PFSK-1 (cell line): ENCODE results near the gene DCUN1D2.

ENCODE experiments used
- FOXP2 ChIP-seq: optimal IDR thresholded peaks from 2 replicates; pipeline ENCODE3; 2011; ENCODE audit warnings: borderline replicate concordance, control low read depth, inconsistent platforms; ENCODE audit not compliant: insufficient read depth; ENCODE audit errors: extremely low read length, extremely low read depth
- POLR2AphosphoS5 ChIP-seq: IDR thresholded peaks from 2 replicates; pipeline ENCODE4 v1.6.1; 2012; ENCODE audit warnings: low read depth, mild to moderate bottlenecking, control low read depth, low read length, moderate library complexity
- SIN3A ChIP-seq: IDR thresholded peaks from 2 replicates; pipeline ENCODE4 v1.6.1; 2012; ENCODE audit warnings: mild to moderate bottlenecking, low read length, moderate library complexity, borderline replicate concordance; ENCODE audit not compliant: insufficient read depth
- TAF1 ChIP-seq: IDR thresholded peaks from 2 replicates; pipeline ENCODE4 v1.6.1; 2012; ENCODE audit warnings: low read length, control low read depth, borderline replicate concordance; ENCODE audit not compliant: insufficient read depth
- TF ChIP-seq, protein P1 (sequence below), 2 experiments: IDR thresholded peaks; 2 replicates each; pipeline versions ENCODE4 v1.6.1 to v1.8.0; 2011 to 2012; ENCODE audit warnings: low read depth in 2 of 2, low read length in 2 of 2, control low read depth in 1 of 2, inconsistent platforms in 1 of 2, mild to moderate bottlenecking in 1 of 2, moderate library complexity in 1 of 2; ENCODE audit not compliant: insufficient read depth in 1 of 2

Gene DCUN1D2

DNA sequence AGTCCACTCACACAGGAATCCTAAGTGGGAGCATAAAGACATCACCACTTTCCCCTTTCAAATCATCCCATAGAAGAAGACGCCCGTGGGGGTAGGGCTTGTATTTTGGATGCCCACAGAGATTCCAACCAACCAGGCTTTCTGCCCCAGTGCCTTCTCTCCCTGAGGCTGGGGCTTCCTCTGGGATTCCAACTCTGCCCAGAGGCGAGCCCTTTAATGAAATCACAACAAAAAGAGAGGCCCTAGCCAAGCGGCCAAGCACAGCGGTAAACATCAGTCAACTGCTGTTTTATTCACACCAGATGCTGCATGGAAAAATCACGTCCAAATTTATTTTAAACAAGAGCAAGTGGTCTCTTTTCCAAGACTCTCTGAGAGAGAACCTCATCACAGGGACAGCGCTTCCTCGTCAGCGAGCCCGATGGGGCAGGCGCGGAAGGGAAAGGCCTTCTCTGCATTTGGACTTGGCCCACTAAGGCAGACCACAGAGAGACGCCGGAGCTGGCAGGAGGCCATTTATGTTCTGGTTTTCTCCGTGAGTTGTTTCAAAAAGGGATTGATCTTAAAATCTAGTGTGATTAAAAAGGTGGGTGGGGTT, 68.7 kb downstream of the DCUN1D2 start:
- TF ChIP-seq, protein P1, sequence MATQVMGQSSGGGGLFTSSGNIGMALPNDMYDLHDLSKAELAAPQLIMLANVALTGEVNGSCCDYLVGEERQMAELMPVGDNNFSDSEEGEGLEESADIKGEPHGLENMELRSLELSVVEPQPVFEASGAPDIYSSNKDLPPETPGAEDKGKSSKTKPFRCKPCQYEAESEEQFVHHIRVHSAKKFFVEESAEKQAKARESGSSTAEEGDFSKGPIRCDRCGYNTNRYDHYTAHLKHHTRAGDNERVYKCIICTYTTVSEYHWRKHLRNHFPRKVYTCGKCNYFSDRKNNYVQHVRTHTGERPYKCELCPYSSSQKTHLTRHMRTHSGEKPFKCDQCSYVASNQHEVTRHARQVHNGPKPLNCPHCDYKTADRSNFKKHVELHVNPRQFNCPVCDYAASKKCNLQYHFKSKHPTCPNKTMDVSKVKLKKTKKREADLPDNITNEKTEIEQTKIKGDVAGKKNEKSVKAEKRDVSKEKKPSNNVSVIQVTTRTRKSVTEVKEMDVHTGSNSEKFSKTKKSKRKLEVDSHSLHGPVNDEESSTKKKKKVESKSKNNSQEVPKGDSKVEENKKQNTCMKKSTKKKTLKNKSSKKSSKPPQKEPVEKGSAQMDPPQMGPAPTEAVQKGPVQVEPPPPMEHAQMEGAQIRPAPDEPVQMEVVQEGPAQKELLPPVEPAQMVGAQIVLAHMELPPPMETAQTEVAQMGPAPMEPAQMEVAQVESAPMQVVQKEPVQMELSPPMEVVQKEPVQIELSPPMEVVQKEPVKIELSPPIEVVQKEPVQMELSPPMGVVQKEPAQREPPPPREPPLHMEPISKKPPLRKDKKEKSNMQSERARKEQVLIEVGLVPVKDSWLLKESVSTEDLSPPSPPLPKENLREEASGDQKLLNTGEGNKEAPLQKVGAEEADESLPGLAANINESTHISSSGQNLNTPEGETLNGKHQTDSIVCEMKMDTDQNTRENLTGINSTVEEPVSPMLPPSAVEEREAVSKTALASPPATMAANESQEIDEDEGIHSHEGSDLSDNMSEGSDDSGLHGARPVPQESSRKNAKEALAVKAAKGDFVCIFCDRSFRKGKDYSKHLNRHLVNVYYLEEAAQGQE (IDR thresholded peaks at IDR 0.05; ENCODE audit: insufficient read depth in 1 of 2, low read depth in 2 of 2, low read length in 2 of 2): no peak
- TF ChIP-seq TAF1 (no peak), FOXP2 (no peak)

DNA sequence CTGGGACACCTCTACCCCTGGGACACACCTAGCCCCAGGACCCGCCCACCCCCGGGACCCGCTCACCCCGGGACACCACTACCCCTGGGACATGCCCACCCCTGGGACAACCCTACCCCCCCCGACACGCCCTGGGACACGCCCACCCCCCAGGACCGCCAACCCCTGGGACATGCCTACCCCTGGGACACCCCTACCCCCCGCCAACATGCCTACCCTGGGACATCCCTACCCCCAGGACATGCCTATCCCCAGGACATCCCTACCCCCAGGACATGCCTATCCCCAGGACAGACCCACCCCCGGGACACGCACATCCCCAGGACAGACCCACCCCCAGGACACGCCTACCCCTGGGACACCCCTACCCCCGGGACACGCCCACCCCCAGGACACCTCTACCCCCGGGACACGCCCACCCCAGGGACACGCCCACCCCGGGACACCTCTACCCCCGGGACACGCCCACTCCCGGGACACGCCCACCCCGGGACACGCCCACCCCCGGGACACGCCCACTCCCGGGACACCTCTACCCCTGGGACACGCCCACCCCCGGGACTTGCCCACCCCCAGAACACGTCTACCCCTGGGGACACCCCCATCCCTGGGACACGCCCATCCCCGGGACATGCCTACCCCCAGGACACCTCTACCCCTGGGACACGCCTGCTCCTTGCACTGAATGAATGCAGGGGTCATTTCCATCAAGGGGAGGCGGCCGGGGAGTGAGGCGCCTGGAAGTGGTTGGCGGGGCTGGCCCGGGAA, 69.5 kb downstream of the DCUN1D2 start:
- TF ChIP-seq POLR2AphosphoS5: no peak
- no peak for TF ChIP-seq TAF1
- TF ChIP-seq FOXP2: no peak
- TF ChIP-seq, protein P1 (IDR thresholded peaks at IDR 0.05; ENCODE audit: insufficient read depth in 1 of 2, low read depth in 2 of 2, low read length in 2 of 2): no peak
- no peak for TF ChIP-seq SIN3A

DNA sequence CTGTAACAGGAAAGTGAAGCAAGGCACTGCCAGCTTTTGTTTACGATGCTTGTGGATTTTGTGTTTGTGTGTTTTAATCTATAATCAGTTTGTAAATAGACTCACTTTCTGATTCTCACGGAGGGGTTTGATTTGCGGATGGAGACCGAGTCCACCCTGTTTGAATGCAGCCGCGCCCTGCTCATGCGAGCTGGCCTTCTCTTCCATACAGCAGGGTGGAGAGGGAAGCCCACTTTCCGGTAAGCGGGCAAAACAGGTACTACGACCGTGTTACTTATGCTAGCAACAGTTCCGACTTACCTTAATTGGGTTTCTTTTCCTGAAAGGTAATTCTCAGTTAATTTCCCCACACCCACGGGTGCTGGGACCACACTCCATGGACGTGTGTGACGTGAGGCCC, 70.3 kb downstream of the DCUN1D2 start:
- TF ChIP-seq SIN3A: no peak
- TF ChIP-seq TAF1: no peak
- TF ChIP-seq, protein P1 (IDR thresholded peaks at IDR 0.05; ENCODE audit: insufficient read depth in 1 of 2, low read depth in 2 of 2, low read length in 2 of 2): no peak
- TF ChIP-seq POLR2AphosphoS5: no peak
- TF ChIP-seq FOXP2: no peak

DNA sequence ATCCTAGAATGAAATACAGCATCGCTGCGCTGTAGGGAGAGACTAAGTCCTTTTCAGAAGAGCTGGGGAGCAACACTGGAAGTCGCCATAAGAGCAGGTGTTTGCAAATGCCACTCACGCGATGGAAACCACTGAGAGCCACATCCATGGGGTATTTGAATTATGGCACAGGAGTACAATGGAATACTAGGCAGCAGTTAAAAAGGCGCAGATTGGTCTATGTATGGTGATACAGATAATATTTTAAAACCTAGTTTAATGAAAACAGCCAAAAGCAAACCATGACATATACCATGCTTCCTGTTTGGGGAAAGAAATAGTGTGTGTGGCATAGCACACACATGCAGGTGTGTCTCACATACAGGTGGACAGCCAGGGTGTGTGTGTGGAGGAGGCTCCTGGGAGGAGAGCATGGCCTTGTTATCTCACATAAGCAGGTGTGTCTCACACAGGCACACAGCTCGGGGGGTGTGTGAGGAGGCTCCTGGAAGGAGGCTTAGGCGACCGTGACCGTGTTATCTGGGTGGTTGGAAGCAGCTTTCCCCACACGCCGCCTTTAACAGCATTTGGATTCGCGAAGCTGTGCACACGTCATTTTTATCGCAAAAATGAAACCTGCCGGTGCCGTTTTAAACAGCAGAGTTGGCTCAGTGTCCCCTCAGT, 70.8 kb downstream of the DCUN1D2 start:
- TF ChIP-seq SIN3A (no peak), POLR2AphosphoS5 (no peak), FOXP2 (no peak), TAF1 (no peak)
- TF ChIP-seq, protein P1 (IDR thresholded peaks at IDR 0.05; ENCODE audit: insufficient read depth in 1 of 2, low read depth in 2 of 2, low read length in 2 of 2): no peak
